Mucosa of descending colon (tissue), 3 donors: ENCODE data around the gene LMO1. TPM values are rescaled to one million over a fixed set of nuclear protein-coding genes. Genes with fewer than 3 reads are reported as not detected.

Experiments
- ATAC-seq: fragments of 200-7000 bp; cut with Tn5 transposase; one replicate; pipeline ENCODE4 v1.9.1; 2020; ENCODE audit warnings: mild to moderate bottlenecking, moderate library complexity
- DNase-seq, 3 donors: peaks; one replicate each; pipeline ENCODE4 v3.0.0-alpha.2; 2020
- H3K36me3 ChIP-seq: fragments of 200-600 bp; one replicate; pipeline ENCODE4 v1.8.0; 2021; ENCODE audit warnings: low read depth, mild to moderate bottlenecking
- H3K4me1 ChIP-seq: fragments of 200-600 bp; one replicate; pipeline ENCODE4 v1.8.0; 2021; ENCODE audit warnings: low read depth, mild to moderate bottlenecking
- H3K4me3 ChIP-seq: fragments of 200-600 bp; one replicate; pipeline ENCODE4 v1.8.0; 2021; ENCODE audit warnings: mild to moderate bottlenecking
- H3K9me3 ChIP-seq: fragments of 200-600 bp; one replicate; pipeline ENCODE4 v1.8.0; 2021; ENCODE audit warnings: mild to moderate bottlenecking
- intact Hi-C, 2 donors: fragments of 100-400 bp; cut with DNase I in 1 of 2; cut with micrococcal nuclease in 1 of 2; formaldehyde crosslinking; loops; one replicate each; pipeline versions ENCODE4 v1.11.0 to v1.11.1; 2022; cut with DNase I, micrococcal nuclease
- total RNA-seq, 3 donors: library from RNA; stranded (reverse); fragmentation: NEBNext Ultra II Directional in 2 of 3; extraction: Animal tissue kit (Norgen Biotek cat#: 25700) in 2 of 3; gene quantifications; one replicate each; pipeline versions ENCODE4 v1.2.1 to v1.2.4, GENCODE V29; 2021 to 2023
- TF ChIP-seq, protein P1 (sequence below): fragments of 200-600 bp; IDR thresholded peaks from one replicate; pipeline ENCODE4 v1.8.0; 2022; ENCODE audit warnings: antibody characterized with exemption, mild to moderate bottlenecking
- donor health status: DM: no; HTN: no; CAD: no; lungs with moderate emphysema.
- donor health status: DM: no; HTN: no; CAD: no.
- donor health status: DM: no; HTN: yes; CAD: no.

LMO1 gene
- total RNA-seq, 3 donors from 2014 or later, result 0.70 TPM; not detected in 2

GRCh38 chr11:8283465-8284230 lies 20.0 kb upstream of the LMO1 start:
- intact Hi-C loops, result no loop called here
- TF ChIP-seq, protein P1, sequence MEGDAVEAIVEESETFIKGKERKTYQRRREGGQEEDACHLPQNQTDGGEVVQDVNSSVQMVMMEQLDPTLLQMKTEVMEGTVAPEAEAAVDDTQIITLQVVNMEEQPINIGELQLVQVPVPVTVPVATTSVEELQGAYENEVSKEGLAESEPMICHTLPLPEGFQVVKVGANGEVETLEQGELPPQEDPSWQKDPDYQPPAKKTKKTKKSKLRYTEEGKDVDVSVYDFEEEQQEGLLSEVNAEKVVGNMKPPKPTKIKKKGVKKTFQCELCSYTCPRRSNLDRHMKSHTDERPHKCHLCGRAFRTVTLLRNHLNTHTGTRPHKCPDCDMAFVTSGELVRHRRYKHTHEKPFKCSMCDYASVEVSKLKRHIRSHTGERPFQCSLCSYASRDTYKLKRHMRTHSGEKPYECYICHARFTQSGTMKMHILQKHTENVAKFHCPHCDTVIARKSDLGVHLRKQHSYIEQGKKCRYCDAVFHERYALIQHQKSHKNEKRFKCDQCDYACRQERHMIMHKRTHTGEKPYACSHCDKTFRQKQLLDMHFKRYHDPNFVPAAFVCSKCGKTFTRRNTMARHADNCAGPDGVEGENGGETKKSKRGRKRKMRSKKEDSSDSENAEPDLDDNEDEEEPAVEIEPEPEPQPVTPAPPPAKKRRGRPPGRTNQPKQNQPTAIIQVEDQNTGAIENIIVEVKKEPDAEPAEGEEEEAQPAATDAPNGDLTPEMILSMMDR, result no peak
- H3K9me3 ChIP-seq, result no peaks in the 10 kb centered on the region
- ATAC-seq (no peak), DNase-seq (no peak)
- H3K4me1 ChIP-seq, result no peaks in the 10 kb centered on the region
- H3K36me3 ChIP-seq, result no peaks in the 10 kb centered on the region
- H3K4me3 ChIP-seq, result no peak overlapping the region

DNA sequence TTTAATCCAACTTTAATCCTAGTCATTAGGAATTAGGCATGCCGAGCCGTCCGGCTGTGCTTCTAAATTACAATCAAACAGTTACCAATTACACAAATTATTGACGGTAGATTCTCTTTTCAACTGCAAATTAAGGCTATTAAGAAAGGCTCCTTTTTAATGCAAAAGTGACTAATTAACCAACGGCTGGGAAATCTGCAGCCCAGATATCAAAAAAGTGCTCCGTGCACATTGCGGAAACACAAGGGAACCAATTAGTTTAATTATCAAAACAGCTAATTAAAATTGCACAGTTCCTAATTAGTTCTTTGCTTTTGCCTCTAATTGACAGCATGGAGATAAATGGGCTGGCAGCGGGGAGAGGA lies 19.4 kb upstream of the LMO1 start:
- H3K9me3 ChIP-seq, result no peaks in the 10 kb centered on the region
- no peaks in the 10 kb centered on the region for H3K4me1 ChIP-seq
- H3K4me3 ChIP-seq, result no peak overlapping the region
- ATAC-seq (no peak), DNase-seq (no peak)
- H3K36me3 ChIP-seq, result no peaks in the 10 kb centered on the region
- intact Hi-C loops, result no loop called here
- TF ChIP-seq, protein P1, result no peak

DNA sequence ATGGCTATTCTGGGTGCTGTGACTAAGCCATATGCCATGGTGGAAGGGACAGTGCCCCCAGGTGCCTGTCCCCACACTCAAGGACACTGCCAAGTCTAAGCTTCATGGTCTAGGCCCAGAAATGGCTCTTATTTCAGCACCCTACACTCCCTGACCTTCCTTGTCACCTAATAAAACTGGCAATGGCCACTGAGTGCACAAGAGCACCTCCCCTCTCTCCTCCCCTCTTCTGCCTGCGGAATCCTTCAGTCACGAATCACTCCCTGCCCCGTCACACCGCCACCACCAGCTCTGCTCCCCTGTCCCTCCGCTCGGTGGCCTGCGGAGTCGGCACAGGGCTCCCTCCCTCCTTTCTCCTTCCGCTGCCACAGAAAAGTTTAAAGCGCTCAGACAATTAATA lies 19.0 kb upstream of the LMO1 start:
- intact Hi-C loops, result no loop called here
- Histone ChIP-seq H3K36me3 (no peaks in the 10 kb centered on the region), H3K4me1 (no peaks in the 10 kb centered on the region), H3K9me3 (no peaks in the 10 kb centered on the region), H3K4me3 (no peak overlapping the region)
- TF ChIP-seq, protein P1, result no peak
- ATAC-seq, result no peak
- no peak for DNase-seq

DNA sequence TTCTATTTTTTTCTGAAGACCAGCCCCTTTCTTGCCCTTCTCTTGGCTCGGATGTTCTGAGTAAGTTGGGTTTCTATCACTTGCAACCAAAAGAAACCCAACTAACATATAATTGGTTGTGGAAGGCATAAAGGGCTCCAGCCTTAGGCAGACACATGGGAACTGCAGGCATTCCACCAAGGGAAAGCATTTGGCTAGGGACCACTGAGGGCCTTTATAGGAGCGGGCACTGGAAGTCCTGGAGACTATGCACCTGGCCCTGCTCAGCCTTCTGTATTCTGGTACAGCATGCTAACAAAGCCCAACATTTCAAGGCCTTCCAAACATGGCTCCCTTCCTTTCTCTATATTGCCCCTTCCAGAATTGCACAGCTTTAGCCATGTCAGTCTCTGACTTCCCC lies 17.6 kb upstream of the LMO1 start:
- H3K4me1 ChIP-seq, result no peaks in the 10 kb centered on the region
- H3K36me3 ChIP-seq, result no peaks in the 10 kb centered on the region
- ATAC-seq (no peak), DNase-seq (no peak)
- intact Hi-C loops, result no loop called here
- TF ChIP-seq, protein P1, result no peak
- no peak overlapping the region for H3K4me3 ChIP-seq
- H3K9me3 ChIP-seq, result no peaks in the 10 kb centered on the region

GRCh38 chr11:8277691-8278090 lies 14.0 kb upstream of the LMO1 start:
- intact Hi-C loops, result no loop called here
- no peak for ATAC-seq
- Histone ChIP-seq H3K36me3 (no peaks in the 10 kb centered on the region), H3K4me3 (no peak overlapping the region), H3K9me3 (no peaks in the 10 kb centered on the region), H3K4me1 (no peaks in the 10 kb centered on the region)
- no peak for DNase-seq
- TF ChIP-seq, protein P1, result no peak
